GM19351 (cell line): Measurements from ENCODE around the gene SCN9A.

Source experiments
- ATAC-seq: cut with Tn5 transposase; IDR thresholded peaks from one replicate; pipeline ENCODE4 v1.9.1; 2021; ENCODE audit warnings: mild to moderate bottlenecking, moderate library complexity; ENCODE audit not compliant: unreplicated experiment

Gene SCN9A

DNA sequence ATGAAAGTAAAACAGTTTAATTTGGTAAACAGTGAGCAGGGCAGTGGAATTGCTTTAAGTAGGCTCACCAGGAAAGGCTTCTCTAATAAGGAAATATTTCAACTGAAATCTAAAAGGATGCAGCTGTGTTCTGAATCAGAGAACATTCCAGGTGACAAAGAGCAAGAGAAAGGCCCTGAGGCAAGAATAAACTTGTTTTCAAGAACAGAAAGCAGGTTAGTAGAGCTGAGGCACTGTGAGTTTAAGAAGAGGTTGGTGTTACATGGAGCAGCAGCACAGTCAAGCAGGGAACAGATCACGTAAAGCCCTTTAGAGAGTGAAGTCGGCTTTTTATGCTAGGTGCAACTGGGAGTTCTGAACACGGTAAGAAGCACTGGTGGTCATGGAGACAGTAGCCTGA is 191.0 kb downstream of the SCN9A start:
- no peak for ATAC-seq

DNA sequence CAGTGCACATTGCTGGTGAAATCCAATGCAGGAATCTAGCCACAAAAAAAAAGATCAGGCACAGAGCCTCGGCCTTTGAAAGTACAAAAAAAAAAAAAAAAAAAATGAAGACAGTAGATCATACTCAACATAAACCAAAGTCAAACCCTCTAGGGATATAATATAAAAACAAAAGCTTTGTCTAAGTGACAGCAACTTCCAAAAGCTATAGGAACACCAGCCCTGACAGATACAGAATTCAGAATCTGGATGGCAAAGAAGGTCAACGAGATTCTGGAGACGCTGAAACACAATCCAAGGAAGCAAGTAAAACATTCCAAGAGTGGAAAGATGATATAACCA is 194.0 kb downstream of the SCN9A start:
- ATAC-seq: no peak

DNA sequence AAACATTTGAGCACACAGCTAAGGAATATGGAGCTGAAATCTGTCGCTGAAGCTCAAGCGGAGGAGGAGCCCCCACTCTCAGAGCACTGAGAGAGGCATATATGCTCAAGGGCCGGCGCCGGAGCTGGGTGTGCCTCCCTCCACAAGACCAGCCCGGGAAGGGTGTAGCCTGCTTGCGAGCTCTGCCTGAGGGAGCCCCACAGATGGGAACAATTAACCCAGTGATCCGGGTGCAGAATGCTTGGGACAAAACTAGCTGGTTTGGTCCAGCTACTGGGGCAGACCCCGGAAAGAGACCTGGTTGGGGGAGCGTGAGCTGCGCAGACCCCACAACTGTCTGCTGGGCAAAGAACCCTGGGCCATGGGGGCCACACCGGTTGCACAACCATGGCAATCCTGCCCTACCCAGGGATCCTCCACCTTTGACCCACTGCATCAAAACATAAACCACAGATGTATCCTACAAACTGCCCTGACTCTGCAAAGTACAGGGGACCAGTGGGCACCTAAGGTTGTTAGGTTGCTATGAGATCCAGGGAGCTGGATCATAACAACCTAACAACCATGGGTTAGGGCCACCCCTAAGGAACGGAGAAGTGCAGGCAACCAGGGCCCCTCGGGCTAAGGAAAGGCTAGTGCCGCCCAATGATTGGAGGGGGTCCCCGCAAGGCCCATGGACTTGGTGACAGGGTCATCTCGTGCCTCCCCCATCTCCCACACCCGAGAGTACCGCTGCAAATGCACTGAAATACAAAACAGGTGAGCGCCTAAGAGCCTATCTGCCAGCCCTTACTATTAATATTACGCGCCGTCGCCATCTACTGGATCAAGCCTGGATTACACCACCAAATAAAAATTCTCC is 194.6 kb downstream of the SCN9A start:
- ATAC-seq: peak; percentile 96

DNA sequence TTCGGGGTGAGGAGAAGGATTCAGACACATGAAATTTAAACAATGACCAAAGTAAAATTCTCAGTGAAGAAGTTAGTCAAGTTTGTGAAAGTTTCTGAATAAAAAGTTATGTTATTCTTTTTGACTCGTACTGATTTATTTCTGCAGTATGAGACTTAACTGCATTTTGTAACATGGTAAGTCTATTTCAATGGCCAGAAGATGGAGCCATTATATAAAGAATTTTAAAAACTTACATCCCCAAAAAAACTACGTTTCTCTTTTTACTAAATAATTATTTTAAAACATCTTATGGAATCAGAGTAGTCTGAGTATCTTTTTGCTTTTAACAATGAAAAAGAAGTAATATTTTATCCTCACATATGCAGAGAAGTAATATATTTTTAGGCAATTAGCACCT is 196.5 kb downstream of the SCN9A start:
- ATAC-seq: no peak

DNA sequence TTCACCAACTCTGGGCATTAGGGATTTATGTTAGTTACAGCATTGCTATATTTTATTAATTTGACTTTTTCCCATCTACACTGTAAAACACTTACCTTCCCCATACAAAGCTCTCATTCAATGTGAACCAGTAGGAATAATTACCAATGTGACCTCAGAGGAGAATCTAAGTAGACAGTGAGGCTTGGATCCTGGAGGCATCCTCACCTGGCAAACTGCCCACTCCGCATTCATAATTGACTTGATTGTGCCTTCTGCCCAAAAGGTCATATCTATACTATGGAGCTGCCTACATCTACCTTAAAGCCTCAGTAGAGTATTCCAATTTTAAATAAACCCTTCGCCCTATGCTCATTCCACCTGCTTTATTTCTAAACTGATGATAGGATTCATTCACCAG is 202.5 kb downstream of the SCN9A start:
- ATAC-seq: no peak

DNA sequence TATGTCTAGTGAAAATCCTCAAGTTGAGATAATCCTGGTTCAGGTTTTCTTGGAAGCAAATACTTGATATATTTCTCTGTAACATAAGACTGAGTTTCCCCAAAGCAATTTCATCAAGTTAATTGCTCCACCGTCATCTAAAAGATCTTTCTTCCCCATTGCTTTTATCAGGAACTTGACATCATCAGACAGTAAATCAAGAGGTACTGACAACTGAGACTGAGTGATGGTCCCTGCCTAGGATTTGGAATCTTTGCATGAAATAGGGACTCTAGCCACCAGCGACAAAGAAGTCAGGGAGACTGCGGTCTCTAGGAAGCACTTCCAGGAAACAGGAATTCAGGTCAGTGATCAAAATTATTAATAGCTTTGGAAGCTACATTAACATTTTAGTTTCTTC is 204.5 kb downstream of the SCN9A start:
- ATAC-seq: no peak

DNA sequence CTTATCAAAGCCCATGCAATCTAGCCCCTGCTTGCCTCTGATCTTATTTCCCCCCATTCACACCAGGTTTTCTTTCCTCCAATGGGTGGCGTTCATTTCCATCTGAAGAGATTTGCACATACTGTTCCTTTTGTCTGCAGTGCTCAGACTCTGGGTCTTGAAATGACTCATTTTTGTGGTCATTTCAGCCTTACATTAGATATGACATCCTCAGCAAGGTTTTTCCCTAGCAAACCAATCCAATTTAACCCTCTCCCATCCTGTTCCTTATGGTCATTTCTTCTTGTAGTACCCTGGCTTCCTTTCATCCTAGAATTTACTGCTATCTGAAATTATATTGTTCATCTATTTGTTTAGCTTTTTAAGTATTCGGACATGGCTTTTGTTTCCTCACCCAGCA is 205.4 kb downstream of the SCN9A start:
- ATAC-seq: peak; percentile 93

DNA sequence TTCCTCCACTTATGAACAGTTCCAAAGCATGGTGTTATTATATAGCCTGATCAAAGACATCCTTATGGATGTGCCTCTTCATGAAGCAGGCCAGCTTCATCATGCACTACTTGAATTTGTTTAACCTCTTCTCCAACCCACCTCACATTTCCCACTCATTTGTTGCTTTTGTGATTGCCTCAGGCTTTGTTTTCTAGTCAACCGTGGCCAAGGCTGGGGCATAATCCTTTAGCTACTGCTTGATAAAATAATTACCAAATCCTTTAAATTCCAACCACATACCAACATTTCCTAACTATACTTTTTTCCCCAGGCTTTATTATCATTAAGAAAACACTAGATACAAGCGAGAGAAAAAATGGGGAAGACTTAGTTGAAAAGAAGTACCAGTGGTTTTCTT is 208.3 kb downstream of the SCN9A start:
- ATAC-seq: no peak

DNA sequence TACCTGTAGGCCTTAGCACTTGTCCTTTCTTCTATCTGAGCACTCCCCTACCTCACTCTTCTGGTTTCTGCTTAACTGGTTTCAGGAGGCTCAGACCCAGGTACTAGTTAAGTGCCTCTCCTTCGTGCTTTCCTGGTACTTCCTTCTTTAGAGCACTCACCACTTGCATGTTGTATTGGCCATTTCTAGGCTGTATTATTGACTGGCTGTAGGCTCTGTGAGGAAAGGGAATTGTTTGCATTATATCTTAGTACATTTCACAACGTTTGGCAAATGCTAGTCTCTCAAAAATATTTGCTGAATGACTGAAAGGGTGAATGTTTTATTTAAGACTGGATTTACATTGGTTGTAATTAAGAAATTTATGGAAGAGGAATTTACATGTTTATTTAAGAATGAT is 212.0 kb downstream of the SCN9A start:
- ATAC-seq: no peak

DNA sequence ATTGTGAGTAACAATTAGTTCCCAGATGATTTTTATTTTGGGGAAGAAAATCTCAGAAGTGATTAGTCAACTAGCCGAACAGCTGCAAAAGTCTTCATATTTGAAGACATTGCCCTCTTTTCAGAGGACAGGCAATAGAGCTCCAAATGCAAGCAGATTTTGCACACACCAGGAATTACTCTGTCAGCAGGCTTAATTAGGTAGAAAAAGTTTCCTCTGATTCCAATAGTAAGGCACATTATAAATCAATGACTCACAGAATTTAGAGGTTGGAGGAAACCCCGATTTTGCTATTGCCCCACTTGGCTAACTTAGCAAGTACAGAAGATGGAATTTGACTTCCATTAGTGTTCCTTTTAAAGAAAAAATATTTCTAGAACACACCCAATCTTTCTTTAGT is 217.2 kb downstream of the SCN9A start:
- ATAC-seq: no peak

DNA sequence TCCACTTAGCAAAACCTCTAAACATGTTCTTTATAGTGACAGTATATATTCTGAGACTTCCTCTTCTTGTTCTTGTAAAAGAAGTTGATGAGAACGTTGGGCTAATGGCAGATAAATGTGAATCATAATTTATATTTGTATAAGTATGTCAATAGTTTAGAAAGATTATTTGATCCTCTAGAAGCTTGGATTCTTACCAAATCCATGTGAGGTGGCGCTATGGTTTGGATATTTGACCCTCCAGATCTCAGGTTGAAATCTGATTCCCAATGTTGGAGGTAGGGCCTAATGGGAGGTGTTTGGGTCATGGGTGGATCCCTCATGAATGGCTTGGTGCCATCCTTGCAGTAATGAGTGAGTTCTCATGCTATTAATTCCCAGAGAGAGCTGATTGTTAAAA is 218.2 kb downstream of the SCN9A start:
- no peak for ATAC-seq

DNA sequence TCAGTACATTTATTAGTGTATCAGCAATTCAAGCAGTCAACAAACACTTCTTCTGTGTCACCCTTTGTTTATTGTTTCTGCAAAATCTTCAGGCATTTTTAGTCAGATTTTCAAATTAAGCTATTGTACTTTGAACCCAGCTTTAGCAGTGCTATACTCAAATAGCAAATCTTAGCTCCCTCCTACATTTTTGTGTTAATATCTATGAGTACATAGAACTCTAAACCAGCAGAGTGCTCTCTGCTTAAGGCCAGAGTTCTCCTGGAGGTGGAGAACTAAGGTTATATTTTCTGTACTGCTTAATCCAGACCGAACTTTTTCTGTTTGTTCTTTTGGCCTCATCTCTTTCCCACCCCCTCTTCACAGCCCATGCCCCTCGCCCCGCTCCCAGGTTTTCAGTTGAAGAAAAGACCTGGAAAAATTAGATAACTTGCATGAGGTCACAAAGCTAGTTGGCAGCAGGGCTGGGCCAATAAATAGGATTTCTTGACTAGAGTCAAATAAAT is 218.7 kb downstream of the SCN9A start:
- no peak for ATAC-seq

DNA sequence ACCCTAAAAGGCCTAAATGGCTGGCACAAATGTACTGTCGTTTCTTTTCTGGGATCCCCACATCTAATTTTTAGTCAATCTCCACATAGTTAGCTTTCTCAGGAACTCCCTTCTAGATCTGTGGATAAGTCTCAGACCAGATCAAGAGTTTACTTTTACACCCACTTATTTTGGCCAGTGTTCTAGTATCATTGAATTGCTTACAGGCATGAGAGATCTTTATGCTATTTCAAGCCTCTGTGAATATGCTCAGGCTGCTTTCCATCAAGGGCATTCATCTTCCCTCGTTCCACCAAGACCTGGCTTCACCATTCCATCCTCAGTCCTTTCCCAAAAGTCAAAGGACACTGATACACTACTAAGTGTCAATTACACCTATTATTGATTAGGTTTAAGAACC is 220.2 kb downstream of the SCN9A start:
- ATAC-seq: no peak

DNA sequence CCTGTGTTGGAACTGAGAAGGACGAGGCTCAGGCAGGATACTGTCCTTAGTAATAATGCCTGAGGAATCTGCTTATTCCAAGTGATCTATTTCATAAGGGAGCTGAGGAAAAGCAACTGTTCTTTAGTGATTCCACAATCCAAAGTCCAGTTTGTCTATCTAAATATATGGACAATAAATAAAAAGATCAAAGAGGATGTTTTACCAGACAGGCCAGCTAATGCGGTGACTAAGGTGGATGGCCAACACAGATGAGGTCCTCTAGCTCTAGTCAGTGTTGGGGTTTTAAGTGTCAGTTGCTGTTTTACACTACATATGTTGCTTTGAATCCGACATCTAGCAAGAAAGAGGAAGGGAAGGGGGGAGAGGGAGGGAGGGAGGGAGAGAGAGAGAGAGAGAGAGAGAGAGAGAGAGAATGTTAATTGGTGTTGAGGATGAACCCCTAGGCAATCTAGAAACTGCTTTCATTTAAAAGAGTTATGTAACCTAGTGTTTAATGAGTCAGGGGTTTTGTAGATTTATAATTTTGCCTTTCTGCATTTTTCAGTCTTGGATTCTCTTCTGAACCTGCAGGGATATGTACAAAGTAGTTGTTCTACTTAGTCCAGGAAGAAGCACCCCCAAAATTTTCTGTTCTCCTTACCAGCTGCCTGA is 220.9 kb downstream of the SCN9A start:
- no peak for ATAC-seq

DNA sequence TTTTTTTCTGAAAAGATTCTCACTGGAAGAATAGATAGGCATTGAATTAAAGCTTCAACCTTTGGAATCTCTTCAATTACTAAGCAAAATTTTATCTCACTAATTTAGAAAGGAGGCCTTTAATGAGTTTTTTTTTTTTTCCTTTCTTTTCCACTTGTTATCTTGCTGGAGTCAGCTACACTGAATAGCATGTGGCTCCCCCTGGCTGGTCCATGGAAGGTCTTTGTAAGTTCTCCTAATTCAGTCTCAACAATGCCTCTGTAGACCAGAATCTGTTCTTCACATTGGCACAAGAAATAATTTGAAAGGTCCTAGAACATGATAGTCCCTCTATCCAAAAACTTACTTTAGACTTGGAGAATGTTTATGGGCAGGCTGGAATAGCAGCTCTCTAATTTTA is 223.7 kb downstream of the SCN9A start:
- no peak for ATAC-seq

DNA sequence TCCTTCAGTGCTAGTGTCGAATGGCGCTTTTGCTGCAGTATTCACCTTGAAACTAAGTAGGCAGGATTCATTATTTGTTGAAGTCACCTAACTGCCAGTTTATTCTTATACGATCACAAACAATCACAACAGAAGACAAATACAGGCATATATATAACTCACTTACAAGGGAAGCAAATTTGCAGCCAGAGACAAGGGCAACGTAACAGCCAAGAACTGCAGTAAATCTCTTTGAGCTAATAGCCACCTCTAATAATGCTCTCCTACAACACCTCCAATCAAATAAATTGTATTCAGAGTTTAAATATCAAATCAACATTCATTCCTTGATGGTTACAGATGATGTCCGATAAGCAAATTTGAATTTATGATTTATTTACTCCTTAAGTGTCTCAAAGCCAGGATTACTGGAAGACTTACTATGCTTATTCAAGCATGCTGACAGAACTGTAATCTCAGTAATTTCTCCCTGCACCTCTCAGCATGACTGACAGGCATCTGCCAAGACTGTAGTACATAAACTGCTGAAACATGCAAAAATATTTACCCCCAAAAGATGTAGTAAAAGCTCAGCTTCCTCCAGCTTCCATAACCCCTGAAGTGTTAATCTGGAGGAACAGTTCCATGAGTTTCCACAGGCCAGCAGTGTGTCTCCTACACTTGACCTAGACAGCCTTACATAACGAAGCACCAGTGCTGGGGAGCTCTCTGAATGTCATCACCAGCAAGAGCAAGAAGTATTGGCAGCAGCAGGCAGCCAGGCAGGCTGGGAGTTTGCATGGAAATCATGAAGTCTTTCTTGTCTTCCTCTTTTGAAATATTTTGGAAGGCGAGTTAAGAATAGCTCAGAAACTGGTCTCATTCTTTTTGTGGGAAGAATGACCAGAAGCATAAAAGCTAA is 227.0 kb downstream of the SCN9A start:
- no peak for ATAC-seq

DNA sequence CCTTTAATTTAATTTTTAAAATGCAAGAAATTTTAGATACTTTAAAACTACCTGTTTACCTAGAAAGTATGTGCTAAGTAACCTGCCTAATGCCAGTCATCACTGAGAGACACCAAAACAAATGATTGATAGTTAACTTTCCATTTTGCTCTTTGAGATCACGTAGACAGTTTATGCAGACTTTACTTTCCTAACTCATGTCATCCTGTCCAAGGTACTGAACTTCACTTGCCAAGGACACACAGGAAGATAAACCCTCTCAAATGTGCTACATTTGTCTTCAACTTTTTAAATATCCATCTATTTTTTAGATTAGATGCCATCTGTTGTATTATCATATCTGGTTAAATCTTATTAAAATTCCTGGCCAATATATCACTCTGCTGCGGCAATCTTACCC is 227.9 kb downstream of the SCN9A start:
- ATAC-seq: no peak
